GM23248 (cell line): ENCODE data around the gene PRKCB. TPM values are rescaled to one million over a fixed set of nuclear protein-coding genes. Genes with fewer than 3 reads are reported as not detected.

ENCODE experiments used
- DNase-seq: peaks from one replicate; pipeline ENCODE4 v3.0.0-alpha.2; 2015
- H2AFZ ChIP-seq: fragments of 200-600 bp; sonication (generic); 2 replicates; pipeline ENCODE4 v1.6.1; 2016; ENCODE audit warnings: antibody characterized with exemption
- H3F3A ChIP-seq: fragments of 200-600 bp; sonication (generic); 2 replicates; pipeline ENCODE4 v1.6.1; 2016; ENCODE audit warnings: mild to moderate bottlenecking, antibody characterized with exemption, mixed run types; ENCODE audit not compliant: insufficient read depth
- H3K27ac ChIP-seq: fragments of 200-600 bp; sonication (generic); 2 replicates; pipeline ENCODE4 v1.5.1; 2016; ENCODE audit warnings: mild to moderate bottlenecking
- H3K27me3 ChIP-seq: fragments of 200-600 bp; sonication (generic); replicated peaks from 2 replicates; pipeline ENCODE4 v1.6.1; 2016; ENCODE audit warnings: mild to moderate bottlenecking; ENCODE audit not compliant: insufficient read depth
- H3K36me3 ChIP-seq: fragments of 200-600 bp; sonication (generic); 2 replicates; pipeline ENCODE4 v1.6.1; 2016; ENCODE audit warnings: low read depth, mild to moderate bottlenecking
- H3K4me1 ChIP-seq: fragments of 200-600 bp; sonication (generic); 2 replicates; pipeline ENCODE4 v1.6.1; 2016; ENCODE audit warnings: mild to moderate bottlenecking; ENCODE audit not compliant: insufficient read depth
- H3K4me2 ChIP-seq: fragments of 200-600 bp; sonication (generic); one replicate; pipeline ENCODE4 v1.6.1; 2016; ENCODE audit warnings: mild to moderate bottlenecking; ENCODE audit not compliant: unreplicated experiment
- H3K4me3 ChIP-seq: fragments of 200-600 bp; sonication (generic); 2 replicates; pipeline ENCODE4 v1.5.1; 2016; ENCODE audit warnings: mild to moderate bottlenecking
- H3K79me2 ChIP-seq: fragments of 200-600 bp; sonication (generic); 2 replicates; pipeline ENCODE4 v1.6.1; 2016; ENCODE audit warnings: mild to moderate bottlenecking; ENCODE audit not compliant: insufficient read depth
- H3K9ac ChIP-seq: fragments of 200-600 bp; sonication (generic); 2 replicates; pipeline ENCODE4 v1.6.1; 2016; ENCODE audit warnings: mild to moderate bottlenecking
- H3K9me2 ChIP-seq: fragments of 200-600 bp; sonication (generic); 2 replicates; pipeline ENCODE4 v1.6.1; 2016; ENCODE audit warnings: mixed run types, mild to moderate bottlenecking, moderate library complexity; ENCODE audit not compliant: insufficient read depth
- H3K9me3 ChIP-seq: fragments of 200-600 bp; sonication (generic); one replicate; pipeline ENCODE4 v1.6.1; 2017; ENCODE audit warnings: low read depth
- H4K20me1 ChIP-seq: fragments of 200-600 bp; sonication (generic); 2 replicates; pipeline ENCODE4 v1.6.0; 2016; ENCODE audit not compliant: insufficient read depth
- EZH2 ChIP-seq: fragments of 200-600 bp; sonication (generic); IDR thresholded peaks from 2 replicates; pipeline ENCODE4 v1.6.1; 2018; ENCODE audit warnings: antibody characterized with exemption, mild to moderate bottlenecking; ENCODE audit not compliant: insufficient read depth, poor library complexity, severe bottlenecking
- EZH2phosphoT487 ChIP-seq: fragments of 200-600 bp; sonication (generic); IDR thresholded peaks from 2 replicates; pipeline ENCODE4 v1.6.1; 2018; ENCODE audit warnings: antibody characterized with exemption, moderate library complexity, mild to moderate bottlenecking, low read depth; ENCODE audit not compliant: insufficient read depth
- WGBS, 2 experiments: methylation state at CpG; one replicate each; pipeline ENCODE4 v1.1.6; 2015 to 2017; ENCODE audit warnings: low lambda C conversion rate in 2 of 2, low coverage in 1 of 2; ENCODE audit errors: missing lambda C conversion rate in 2 of 2; 5-methylcytosine and 5-hydroxymethylcytosine counted together
- in situ Hi-C: fragments of 300-500 bp; cut with MboI; formaldehyde crosslinking; loops from 2 replicates; pipeline ENCODE4 v1.15.0; 2020
- polyA plus RNA-seq: library from polyadenylated mRNA; unstranded; fragments of >200 nt; fragmentation: Nextera tagmentation; extraction: Ambion mirVana; gene quantifications from 2 replicates; pipeline ENCODE4 v1.2.1, GENCODE V29; 2016
- total RNA-seq: library from RNA; depleted of rRNA; stranded (reverse); fragments of >200 nt; shearing (Covaris generic); gene quantifications from 2 replicates; pipeline ENCODE4 v1.2.3, GENCODE V29; 2014

The PRKCB gene
- total and polyA plus RNA-seq, 2 experiments from 2014 or later = not detected

DNA sequence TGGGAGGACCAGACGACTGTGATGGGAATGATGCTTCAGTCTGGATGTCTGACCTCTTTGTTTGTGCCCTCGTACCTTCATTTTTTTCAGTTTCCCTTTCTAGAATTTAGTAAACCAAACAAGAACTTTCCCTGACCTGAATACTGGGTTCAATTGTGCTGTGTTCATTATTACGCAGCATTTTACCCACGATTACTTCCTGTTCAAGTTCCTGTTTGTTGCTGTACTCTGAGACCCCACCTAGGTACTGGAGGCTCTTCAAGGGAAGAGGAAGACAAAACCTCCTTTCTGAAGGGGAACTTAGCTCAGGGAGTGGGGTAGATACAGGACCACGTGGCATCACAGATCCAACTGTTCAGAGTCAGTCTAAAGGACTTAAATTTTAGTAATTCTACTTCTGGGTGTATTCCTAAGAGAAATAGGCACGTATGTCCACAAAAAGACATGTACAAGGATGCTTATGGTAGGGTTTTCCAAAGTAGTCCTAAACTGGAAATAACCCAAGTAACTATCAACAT, 9.2 kb upstream of the PRKCB start:
- TF ChIP-seq EZH2 (no peak), EZH2phosphoT487 (no peak)
- Histone ChIP-seq H3K79me2 (no peaks in the 10 kb centered on the region), H4K20me1 (no peaks in the 10 kb centered on the region), H3K4me1 (no peaks in the 10 kb centered on the region), H3K9ac (no peak overlapping the region), H3K4me2 (no peak overlapping the region), H3K27me3 (no peaks in the 10 kb centered on the region), H3F3A (no peaks in the 10 kb centered on the region), H2AFZ (no peak overlapping the region), H3K36me3 (no peaks in the 10 kb centered on the region), H3K27ac (no peak overlapping the region), H3K9me3 (no peaks in the 10 kb centered on the region), H3K9me2 (no peaks in the 10 kb centered on the region), H3K4me3 (no peak overlapping the region)
- DNase-seq = no peak
- in situ Hi-C loops = no loop called here
- WGBS, 2 experiments = 4% methylated on average over 6 of the region's 6 CpGs

DNA sequence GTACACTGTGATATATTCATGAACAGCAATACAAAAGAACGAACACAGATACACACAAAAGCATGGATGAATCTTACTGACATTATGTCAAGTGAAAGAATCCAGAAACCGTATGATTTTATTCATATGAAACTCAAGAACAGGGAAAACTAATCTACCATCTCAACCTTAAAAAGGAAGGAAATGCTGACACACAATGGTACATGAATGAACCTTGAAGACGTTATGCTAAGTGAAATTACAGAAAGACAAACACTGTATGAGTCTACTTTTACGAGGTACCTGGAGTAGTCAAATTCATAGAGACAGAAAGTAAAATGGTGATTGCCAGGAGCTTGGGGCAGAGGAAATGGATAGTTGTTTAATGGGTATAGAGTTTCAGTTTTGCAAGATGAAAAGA, 8.7 kb upstream of the PRKCB start:
- TF ChIP-seq EZH2phosphoT487 (no peak), EZH2 (no peak)
- 15 to 18% methylated on average over 4 of the region's 4 CpGs for WGBS, 2 experiments
- Histone ChIP-seq H3K9ac (no peak overlapping the region), H3F3A (no peaks in the 10 kb centered on the region), H3K9me3 (no peaks in the 10 kb centered on the region), H3K27ac (no peak overlapping the region), H3K79me2 (no peaks in the 10 kb centered on the region), H4K20me1 (no peaks in the 10 kb centered on the region), H3K4me2 (no peak overlapping the region), H3K4me1 (no peaks in the 10 kb centered on the region), H2AFZ (no peak overlapping the region), H3K27me3 (no peaks in the 10 kb centered on the region), H3K9me2 (no peaks in the 10 kb centered on the region), H3K4me3 (no peak overlapping the region), H3K36me3 (no peaks in the 10 kb centered on the region)
- DNase-seq = no peak
- in situ Hi-C loops = no loop called here

DNA sequence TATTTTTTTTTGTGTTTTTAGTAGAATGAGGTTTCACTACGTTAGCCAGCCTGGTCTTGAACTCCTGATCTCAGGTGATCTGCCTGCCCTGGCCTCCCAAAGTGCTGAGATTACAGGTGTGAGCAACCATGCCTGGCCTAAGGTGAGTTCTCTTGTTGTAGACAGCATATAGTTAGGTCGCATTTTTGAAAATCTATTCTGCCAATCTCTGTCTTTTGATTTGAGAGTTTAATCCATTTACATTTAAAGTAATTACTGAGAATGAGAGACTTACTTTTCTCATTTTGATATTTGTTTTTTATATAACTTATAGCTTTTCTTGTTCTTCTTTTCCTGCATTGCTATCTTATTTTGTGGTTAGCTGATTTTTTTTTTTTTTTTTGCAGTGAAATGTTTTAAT, 6.3 kb upstream of the PRKCB start:
- no peak overlapping the region for H3K27ac ChIP-seq
- H3K9me2 ChIP-seq = no peaks in the 10 kb centered on the region
- no peak overlapping the region for H3K9ac ChIP-seq
- no peak for TF ChIP-seq EZH2phosphoT487
- H3K4me1 ChIP-seq = no peaks in the 10 kb centered on the region
- 14 to 17% methylated on average over 2 of the region's 2 CpGs for WGBS, 2 experiments
- H3K79me2 ChIP-seq = no peaks in the 10 kb centered on the region
- H3K9me3 ChIP-seq = no peaks in the 10 kb centered on the region
- in situ Hi-C loops = no loop called here
- H3K4me3 ChIP-seq = no peak overlapping the region
- no peak for DNase-seq
- H3K4me2 ChIP-seq = no peak overlapping the region
- H3K27me3 ChIP-seq = no peaks in the 10 kb centered on the region
- no peak overlapping the region for H2AFZ ChIP-seq
- no peaks in the 10 kb centered on the region for H3K36me3 ChIP-seq
- H3F3A ChIP-seq = no peaks in the 10 kb centered on the region
- no peaks in the 10 kb centered on the region for H4K20me1 ChIP-seq

DNA sequence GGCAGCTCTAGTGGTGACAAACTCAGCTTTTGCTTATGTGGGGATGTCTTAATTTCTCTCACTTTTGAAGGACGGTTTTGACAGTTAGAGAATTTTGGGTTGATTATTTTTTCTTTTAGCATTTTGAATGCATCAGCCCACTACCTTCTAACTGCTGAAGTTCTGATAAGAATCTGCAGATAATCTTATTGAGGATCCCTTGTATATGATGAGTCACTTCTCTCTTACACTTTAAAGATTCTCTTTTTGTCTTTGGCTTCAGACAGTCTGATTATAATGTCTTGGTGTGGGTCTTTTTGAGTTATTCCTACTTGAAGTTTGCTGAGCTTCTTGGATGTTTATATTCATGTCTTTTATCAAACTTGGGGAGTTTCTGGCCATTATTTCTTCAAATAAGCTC, 5.5 kb upstream of the PRKCB start:
- Histone ChIP-seq H3K4me2 (no peak overlapping the region), H3K79me2 (no peaks in the 10 kb centered on the region), H3F3A (no peaks in the 10 kb centered on the region), H3K9me3 (no peaks in the 10 kb centered on the region), H4K20me1 (no peaks in the 10 kb centered on the region), H3K27me3 (peaks cover 5% of the 10 kb centered on the region), H3K9ac (no peak overlapping the region), H3K27ac (no peak overlapping the region), H3K4me3 (no peak overlapping the region), H3K36me3 (no peaks in the 10 kb centered on the region), H2AFZ (no peak overlapping the region), H3K9me2 (no peaks in the 10 kb centered on the region), H3K4me1 (no peaks in the 10 kb centered on the region)
- 0% methylated on average over 1 of the region's 1 CpG for WGBS, 2 experiments
- in situ Hi-C loops = no loop called here
- DNase-seq = no peak
- TF ChIP-seq EZH2 = no peak
- no peak for TF ChIP-seq EZH2phosphoT487

DNA sequence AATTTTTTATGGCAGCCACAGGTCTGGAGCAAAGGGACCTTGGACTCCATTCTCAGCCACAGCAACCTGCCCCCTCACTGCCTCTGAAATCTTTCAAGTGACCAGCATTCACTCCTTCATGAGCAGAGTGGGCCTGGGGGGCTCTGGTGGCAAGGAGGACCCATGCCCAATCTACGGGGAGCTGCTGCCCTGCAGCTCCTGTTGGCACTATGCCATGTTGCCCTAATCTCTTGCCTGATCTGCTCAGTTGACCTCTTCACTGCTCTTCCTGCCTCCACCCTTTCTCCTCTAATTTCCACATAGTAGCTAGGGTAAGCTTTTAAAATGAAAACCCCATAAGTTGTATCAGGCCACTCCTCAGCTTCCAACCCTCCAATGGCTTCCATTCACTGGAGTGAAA, 2.9 kb upstream of the PRKCB start:
- Histone ChIP-seq H3K9me3 (no peaks in the 10 kb centered on the region), H3K9me2 (no peaks in the 10 kb centered on the region), H3K9ac (no peak overlapping the region), H3F3A (no peaks in the 10 kb centered on the region), H3K79me2 (no peaks in the 10 kb centered on the region), H3K27me3 (peaks cover 18% of the 10 kb centered on the region), H3K4me1 (no peaks in the 10 kb centered on the region), H3K27ac (no peak overlapping the region), H3K4me2 (no peak overlapping the region), H3K4me3 (no peak overlapping the region), H3K36me3 (no peaks in the 10 kb centered on the region), H4K20me1 (no peaks in the 10 kb centered on the region), H2AFZ (no peak overlapping the region)
- in situ Hi-C loops = no loop called here
- WGBS, 2 experiments = 30 to 31% methylated on average over 1 of the region's 1 CpG
- TF ChIP-seq EZH2phosphoT487 (no peak), EZH2 (no peak)
- no peak for DNase-seq
